Measurements from ENCODE around the gene CNTNAP2.
A peak's percentile ranks its signal among the peaks of the same experiment; 100 is the strongest.

The CNTNAP2 gene

DNA sequence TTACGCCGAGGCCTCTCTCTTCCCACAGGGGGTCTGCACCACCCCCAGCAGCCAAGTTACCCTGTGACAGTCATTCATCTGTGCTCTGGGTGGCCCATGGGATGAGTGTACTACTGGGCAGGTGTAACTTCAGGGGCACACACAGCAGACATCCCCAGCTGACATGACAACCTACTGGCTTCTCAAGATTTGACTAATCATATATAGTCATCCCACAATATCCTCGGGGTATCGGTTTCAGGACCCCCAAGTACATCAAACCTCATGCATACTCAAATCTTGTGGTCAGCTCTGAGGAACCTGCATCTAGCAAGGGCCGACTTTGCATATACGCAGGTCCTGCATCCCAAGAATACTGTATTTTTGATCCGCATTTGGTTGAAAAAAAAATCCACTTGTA is 2137.0 kb downstream of the CNTNAP2 start:
- no peak for DNase-seq

GRCh38 chr7:148255333-148255732 is 2138.7 kb downstream of the CNTNAP2 start:
- DNase-seq, result no peak

GRCh38 chr7:148256433-148256832 is 2139.8 kb downstream of the CNTNAP2 start:
- no peak for DNase-seq

GRCh38 chr7:148260599-148260998 is 2144.0 kb downstream of the CNTNAP2 start:
- DNase-seq, result no peak

- no peak for DNase-seq
Observed at GRCh38 chr7:148261523-148261922, 2144.9 kb downstream of the CNTNAP2 start.

DNA sequence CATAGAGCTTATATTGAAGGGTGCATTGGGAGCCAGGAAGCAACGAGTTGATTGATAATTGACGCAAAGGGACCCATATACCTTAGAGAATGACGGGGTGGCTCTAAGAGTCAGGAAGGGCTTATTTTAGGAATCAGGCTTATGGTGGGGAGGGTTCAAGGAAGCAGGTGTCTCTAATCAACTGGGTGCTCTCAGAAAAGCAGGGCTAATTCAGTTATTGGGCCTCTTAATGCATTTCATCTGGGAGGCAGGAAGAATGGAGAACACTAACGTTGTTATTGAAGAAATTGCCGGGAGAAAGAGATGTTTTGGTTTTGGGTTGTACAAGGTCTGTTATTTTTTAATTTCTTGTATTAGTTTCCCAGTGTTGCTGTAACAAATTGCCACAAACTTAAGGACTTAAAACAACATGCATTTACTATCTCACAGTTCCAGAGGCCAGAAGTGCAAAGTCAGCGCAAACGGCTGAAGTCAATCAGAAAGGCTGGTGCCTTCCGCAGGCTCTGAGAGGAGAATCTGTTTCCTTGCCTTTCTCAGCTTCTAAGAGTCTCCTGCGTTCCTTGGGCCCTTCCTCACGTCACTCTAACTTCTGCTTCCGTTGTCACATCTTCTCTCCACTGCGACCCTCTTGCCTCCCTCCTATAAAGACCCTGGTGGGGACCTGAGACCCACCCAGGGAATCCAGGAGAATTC is 2145.5 kb downstream of the CNTNAP2 start:
- no peak for DNase-seq

- peak; percentile 79 for DNase-seq
Observed at GRCh38 chr7:148262721-148263229, 2146.2 kb downstream of the CNTNAP2 start.

GRCh38 chr7:148264933-148265557 is 2148.4 kb downstream of the CNTNAP2 start:
- no peak for DNase-seq

DNA sequence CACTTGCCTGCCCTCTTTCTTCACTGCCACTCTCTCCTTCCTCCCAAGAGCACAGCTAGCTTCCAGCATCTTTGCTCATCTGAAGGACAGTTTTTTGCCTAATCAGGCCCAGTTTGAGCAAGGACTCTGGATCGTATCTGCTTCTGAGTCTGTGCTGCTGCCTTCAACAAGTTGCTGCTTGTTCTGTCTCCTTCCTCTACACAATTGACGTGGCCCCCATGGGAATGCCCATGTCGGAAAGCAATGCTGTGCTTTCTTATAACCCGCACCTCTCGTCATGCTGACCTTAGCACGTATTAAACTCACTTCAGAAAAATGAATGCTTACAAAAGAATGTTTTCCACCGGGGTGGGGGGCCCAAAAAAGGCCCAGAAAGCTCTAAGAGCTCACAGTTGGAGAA is 2149.3 kb downstream of the CNTNAP2 start:
- DNase-seq, result no peak

GRCh38 chr7:148266795-148267194 is 2150.2 kb downstream of the CNTNAP2 start:
- no peak for DNase-seq

GRCh38 chr7:148270576-148270975 is 2154.0 kb downstream of the CNTNAP2 start:
- no peak for DNase-seq

DNA sequence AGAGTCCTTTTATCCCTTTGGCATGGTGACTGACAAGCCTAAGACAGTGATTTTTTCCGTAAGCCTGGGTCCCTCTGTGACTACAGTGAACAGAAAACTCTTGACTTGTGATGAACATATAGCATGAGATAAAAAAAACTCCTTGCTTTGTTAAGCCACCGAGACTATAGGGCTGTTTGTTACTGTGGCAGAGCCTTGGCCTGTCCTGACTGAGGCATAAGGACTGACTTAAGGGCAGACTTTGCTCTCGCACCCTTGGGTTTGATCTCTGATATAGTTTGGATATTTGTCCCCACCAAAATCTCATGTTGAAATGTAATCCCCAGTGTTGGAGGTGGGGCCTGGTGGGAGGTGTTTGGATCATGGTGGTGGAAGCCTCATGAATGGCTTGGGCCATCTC is 2157.5 kb downstream of the CNTNAP2 start:
- DNase-seq, result no peak

DNA sequence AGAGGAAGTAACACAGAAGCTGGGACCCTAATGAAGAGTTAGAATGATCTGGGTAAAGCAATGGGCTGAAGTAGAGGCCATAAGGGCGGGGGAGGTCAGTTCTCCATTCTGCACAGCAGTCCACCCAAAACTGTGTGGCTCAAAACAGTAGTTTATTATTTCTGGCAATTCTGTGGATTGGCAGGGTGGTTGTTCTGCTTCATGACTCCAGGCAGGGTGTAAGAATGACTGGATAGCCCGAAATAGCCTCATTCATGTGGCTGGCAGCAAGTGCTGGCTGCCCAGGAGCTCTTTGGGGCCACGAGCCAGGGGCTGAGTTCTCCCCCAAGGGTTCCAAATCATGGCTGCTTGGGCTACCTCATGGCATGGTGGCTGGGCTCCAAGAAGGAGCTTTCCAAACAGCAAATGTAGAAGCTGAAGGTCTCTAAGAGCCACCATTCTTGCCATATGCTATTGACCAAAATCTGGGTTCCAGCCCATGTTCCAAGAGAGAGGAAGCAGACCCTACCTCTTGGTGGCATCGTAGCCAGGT is 2158.8 kb downstream of the CNTNAP2 start:
- no peak for DNase-seq

DNA sequence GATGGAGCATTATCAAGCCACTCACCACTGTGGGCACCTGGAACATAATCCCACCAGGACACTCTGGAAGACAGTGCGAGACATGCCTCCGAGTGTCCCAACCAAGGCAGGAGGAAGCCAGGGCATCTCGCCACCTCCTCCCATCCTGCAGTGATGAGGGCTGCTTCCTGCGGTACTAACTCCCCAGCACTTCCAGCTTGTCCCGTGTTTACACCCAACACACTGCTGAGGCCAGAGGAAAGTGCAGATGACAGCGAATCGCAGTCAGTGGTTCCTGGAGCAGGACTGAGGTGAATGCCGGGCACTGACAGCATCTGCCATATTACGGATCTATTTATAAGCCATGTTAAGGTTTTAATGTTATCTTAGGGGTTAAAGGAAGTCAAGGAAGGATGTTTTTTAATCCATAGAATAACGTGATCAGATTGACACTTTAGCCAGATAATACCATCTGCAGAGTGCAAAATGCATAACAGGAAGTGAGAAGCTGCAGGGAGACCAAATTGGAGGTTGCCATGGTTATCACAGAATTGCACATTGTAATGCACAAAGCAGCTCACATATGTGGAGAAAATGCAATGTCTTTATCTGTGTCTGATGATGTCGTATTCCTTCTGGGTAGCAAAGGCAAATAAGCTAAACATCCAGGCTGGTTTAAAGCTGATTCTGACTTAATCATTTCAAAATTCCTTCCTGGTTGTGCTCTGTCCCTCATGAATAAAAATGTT is 2159.9 kb downstream of the CNTNAP2 start:
- DNase-seq, result no peak

- DNase-seq, result no peak
Observed at GRCh38 chr7:148277042-148277660, 2160.6 kb downstream of the CNTNAP2 start.

DNA sequence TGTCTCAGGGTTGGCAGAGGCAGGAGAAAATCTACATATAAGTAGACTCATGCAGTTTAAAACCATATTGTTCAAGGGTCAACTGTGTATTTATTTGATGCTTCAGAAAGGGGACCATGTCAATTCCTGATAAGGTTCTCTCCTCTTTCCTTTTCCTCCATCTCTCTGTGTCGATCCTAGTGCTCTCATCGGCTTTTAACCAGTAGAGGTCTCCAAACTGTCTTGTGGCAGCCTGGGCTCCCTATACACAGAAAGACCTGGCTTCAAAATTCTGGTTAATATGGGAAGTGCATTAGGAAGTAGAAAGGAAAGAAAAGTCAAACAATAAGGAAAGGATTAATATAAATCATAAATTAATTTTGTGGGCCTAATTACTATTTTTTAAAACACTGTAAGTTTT is 2169.5 kb downstream of the CNTNAP2 start:
- DNase-seq, result no peak

GRCh38 chr7:148287538-148287937 is 2170.9 kb downstream of the CNTNAP2 start:
- DNase-seq, result no peak

- no peak for DNase-seq
Observed at GRCh38 chr7:148288592-148289151, 2172.1 kb downstream of the CNTNAP2 start.

GRCh38 chr7:148289630-148290029 is 2173.0 kb downstream of the CNTNAP2 start:
- no peak for DNase-seq

DNA sequence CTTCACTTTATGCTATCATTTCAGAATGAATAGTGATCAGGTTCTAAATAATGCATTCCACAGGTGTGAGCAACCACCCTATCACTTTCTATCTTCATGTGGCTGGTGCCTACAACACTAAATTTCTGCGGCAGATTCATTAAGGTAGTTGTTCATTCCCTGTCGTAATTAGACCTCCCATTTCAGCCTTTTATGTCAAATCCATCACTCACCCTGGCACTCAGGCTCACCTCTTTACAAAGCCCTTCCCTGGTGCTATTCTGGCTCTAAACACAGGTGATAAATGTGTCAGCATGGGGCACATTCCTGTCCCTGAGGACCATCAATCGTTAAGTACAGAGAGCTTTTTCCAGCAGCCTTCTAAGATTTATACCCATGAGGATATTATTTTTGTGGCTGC is 2173.9 kb downstream of the CNTNAP2 start:
- no peak for DNase-seq

DNA sequence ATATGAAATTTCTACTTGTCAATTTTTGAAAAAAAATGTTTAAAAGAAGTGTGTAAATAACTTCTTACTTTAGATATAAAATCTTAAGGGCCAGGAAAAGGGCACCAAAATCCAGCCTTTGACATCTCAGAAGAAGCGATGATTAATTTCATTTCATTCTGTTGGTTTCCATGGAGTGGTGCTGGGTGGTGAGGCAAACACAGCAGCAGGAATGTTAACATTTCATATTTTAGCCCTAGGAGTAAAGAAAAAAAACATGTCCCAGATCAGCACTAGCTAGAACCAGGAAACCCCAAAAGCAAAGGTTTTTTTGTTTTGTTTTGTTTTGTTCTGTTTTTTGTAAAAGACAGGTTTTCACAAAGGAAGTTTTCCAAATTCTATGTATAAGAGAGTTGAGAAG is 2175.2 kb downstream of the CNTNAP2 start:
- DNase-seq, result no peak

- DNase-seq, result no peak
Observed at GRCh38 chr7:148296994-148297644, 2180.5 kb downstream of the CNTNAP2 start.
